ES-I3 (cell line): ENCODE measurements around the gene WWOX.

Experiments
- H3K36me3 ChIP-seq: 2 replicates; pipeline ENCODE4 v1.6.1; 2013; ENCODE audit warnings: mild to moderate bottlenecking, low read length, control low read depth, moderate library complexity; ENCODE audit not compliant: insufficient read depth
- H3K4me1 ChIP-seq: 2 replicates; pipeline ENCODE4 v1.6.1; 2013; ENCODE audit warnings: mild to moderate bottlenecking, control low read depth, low read length; ENCODE audit not compliant: insufficient read depth
- H3K9ac ChIP-seq: 2 replicates; pipeline ENCODE4 v1.6.1; 2013; ENCODE audit warnings: low read depth, mild to moderate bottlenecking, low read length, moderate library complexity
- H3K9me3 ChIP-seq: 2 replicates; pipeline ENCODE4 v1.6.1; 2013; ENCODE audit warnings: mild to moderate bottlenecking, low read length, moderate library complexity; ENCODE audit not compliant: control insufficient read depth, insufficient read depth

WWOX gene

DNA sequence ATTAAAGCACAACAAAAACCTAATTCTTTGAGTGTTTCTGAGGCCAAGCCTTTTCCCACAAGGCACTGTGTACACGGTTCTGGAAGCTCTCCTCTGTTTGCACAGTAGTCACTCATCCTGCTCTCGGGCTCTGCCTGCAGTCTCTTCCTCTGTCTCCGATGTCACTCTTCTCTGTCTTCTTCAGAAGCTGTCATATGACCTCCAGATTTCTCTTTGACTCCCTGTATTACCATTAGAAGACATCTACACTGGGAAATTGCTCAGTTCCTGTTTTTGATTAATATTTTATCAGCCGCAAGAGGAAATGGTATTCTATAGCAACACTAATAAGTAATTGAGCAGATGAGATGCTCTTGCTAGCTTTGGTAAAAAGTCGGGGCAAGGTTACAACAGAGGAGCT is 422.9 kb downstream of the WWOX start:
- Histone ChIP-seq H3K4me1 (no peaks in the 10 kb centered on the region), H3K9me3 (no peaks in the 10 kb centered on the region), H3K36me3 (no peaks in the 10 kb centered on the region), H3K9ac (no peak overlapping the region)

DNA sequence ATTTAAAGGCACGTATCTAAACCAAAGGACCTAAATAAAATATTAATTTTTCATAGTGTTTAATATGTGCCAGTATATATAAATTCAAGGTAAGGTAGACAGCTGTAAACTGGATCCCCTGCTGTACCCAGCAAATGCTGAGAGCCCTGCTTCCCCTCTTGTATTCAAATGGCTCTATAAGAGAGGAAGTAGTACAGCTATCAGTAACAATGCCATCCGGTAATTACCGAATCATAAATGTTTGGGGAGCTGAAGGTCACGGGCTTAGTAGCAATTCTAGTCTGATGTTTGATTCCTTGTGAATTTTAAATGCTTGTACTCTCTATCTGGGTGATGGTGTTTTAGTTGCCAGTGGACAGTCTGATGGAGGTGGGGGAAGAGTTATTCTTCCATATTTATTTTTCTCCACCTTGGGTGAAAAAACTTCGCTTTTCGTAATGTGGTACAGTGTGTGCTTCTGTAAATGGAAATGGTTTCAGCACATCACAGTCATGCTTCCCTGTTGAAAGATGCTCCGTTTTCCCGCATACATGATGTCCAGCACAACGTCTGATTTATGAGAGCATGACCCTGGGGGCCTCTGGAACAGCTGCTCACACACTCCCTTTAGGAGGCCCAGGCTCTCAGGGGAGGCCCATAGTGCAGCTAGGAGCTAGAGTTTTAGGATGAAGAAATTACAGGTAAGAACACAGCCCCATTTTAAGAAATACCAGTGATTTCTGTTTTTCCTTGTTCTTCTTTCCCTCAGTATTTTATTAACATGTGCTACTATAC is 423.9 kb downstream of the WWOX start:
- Histone ChIP-seq H3K36me3 (no peaks in the 10 kb centered on the region), H3K9ac (no peak overlapping the region), H3K4me1 (no peaks in the 10 kb centered on the region), H3K9me3 (no peaks in the 10 kb centered on the region)

DNA sequence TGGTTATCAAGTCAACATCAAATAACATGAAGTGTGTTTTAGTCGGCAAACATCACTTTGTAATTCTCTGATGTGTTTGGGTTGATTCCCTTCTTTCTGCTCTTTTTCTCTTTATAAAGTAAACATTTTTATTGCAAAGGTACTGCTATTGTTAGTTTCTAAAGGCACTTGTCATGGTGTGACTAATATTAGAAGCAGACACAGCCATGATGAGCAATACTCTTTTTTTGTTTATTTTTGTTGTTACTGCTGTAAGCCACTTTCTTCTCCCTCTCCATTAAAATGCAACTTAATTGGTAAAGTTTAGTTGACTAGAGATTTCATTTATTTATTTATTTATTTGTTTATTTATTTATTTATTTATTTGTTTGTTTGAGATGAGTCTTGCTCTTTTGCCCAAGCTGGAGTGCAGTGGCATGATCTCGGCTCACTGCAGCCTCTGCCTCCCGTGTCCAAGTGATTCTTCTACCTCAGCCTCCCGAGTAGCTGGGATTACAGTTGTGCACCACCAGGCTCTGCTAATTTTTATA is 424.7 kb downstream of the WWOX start:
- H3K36me3 ChIP-seq: no peaks in the 10 kb centered on the region

DNA sequence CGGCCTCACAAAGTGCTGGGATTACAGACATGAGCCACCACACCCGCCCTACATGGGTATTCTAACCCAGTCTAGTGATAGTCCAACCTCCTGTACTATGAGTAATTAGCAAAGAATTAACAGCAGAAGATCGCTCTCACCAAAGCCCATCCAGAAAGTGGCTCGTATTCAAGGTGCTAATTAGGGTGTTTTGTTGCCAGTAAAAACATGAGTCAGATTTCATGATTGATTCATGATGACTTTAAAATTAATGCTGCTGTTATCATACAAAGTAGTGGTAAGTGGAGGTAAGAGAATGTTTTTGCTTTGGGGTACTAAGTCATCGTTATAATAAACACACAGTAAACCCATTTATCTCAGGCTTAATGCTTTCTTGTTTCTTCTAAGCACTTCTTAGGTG is 428.8 kb downstream of the WWOX start:
- Histone ChIP-seq H3K4me1 (no peaks in the 10 kb centered on the region), H3K9me3 (no peaks in the 10 kb centered on the region), H3K36me3 (no peaks in the 10 kb centered on the region), H3K9ac (no peak overlapping the region)

More for the DNA sequence above, 424.7 kb downstream of the WWOX start:
- no peak overlapping the region for H3K9ac ChIP-seq
- no peaks in the 10 kb centered on the region for H3K4me1 ChIP-seq
- no peaks in the 10 kb centered on the region for H3K9me3 ChIP-seq

DNA sequence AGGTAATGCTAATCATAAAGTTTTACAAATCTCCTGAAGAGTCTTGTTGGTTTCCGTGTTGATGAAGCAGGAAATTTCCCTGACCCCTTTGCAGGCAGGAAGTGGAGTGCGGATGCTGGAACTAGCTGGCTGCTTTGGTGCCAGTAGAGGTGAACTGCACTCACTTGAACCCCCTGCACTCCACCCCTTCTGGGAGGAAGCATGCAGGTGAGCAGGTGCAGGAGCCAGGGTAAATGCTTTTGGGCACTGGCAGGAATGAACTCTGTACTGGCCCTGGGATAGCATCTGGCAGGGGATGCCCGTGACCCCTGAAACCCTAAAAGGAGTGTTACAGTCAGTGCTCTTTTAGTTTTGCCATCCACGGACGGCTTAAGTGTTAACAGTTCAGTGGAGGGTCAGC is 430.4 kb downstream of the WWOX start:
- no peak overlapping the region for H3K9ac ChIP-seq
- no peaks in the 10 kb centered on the region for H3K9me3 ChIP-seq
- no peaks in the 10 kb centered on the region for H3K4me1 ChIP-seq
- no peaks in the 10 kb centered on the region for H3K36me3 ChIP-seq

DNA sequence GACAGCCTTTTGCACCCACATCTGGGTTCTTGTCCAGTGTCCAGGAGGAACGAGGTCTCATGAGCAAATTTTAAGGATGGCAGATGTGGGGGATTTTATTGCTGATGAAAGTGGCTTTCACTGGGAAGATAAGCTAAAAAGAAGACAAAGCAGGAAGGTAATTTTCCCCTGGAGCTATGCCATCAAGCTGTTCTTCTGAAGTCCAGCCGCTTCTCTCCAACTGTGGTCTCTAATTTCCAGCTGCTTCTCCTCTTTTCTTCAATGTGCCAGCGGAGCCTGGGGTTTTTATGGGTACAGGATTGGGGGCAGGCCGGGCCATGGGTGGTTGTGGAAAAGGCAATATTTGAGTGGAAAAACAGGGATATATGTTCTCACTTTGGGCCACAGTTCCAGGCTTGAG is 430.8 kb downstream of the WWOX start:
- Histone ChIP-seq H3K9ac (no peak overlapping the region), H3K36me3 (no peaks in the 10 kb centered on the region), H3K4me1 (no peaks in the 10 kb centered on the region), H3K9me3 (no peaks in the 10 kb centered on the region)

DNA sequence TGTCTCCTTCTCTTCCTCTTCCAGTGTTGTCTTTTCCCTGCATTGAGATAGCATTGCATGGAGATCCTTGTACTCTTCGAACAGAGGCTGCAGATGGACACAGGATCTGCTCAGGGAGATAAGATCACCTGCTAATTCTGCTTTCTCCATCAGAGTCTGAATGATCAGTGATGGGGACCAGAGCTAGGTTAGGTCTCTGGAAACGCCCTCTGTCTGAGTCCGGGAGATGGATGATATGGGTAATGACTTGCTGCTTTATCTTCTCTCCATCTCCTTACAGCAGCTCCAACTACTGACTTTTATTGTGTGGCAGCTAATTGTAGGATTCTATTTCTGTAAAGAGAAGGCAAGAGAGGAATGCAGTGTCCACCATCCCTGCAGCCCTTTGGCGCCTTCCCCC is 435.6 kb downstream of the WWOX start:
- no peaks in the 10 kb centered on the region for H3K9me3 ChIP-seq
- H3K4me1 ChIP-seq: no peaks in the 10 kb centered on the region
- no peaks in the 10 kb centered on the region for H3K36me3 ChIP-seq

DNA sequence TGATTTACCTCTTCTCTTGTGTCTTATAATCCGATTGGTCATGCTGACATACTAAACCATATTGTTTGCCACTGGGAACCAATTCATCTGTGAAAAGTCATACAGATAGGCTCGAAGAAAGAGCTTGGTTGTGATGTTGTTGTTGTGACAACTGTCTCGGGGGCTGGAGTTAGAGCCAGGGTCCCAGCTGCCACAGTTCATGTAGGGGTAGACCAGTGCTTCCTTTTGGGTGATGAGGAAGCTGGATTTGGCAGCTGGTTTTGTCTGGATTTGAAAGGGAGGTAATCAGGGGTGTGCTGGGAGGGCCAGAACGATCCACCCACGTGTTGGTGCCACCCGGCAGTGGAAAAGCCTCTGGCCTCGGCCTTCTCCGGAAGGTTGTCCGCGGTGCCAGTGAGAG is 438.1 kb downstream of the WWOX start:
- no peaks in the 10 kb centered on the region for H3K4me1 ChIP-seq
- H3K9ac ChIP-seq: no peak overlapping the region
- H3K36me3 ChIP-seq: no peaks in the 10 kb centered on the region
- no peaks in the 10 kb centered on the region for H3K9me3 ChIP-seq

More for the DNA sequence above, 435.6 kb downstream of the WWOX start:
- no peak overlapping the region for H3K9ac ChIP-seq

DNA sequence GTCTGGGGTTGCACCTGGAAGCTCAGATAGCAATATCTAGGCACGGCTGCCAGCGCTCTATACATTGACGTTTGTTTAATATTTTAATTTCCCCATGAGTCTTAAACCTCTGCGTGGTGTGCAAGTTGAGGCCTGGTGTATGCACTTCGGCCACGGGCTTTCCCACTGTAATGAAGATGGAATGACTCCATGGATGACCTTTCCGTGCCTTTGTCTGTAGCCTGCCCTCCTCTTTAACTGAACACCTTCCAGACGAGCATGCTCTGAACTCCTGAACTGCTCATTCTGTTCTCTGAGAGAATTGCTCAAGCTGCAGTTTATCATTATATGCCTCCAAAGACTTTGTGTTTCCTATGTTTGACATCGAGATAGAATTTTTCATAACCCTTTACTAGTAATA is 438.8 kb downstream of the WWOX start:
- no peaks in the 10 kb centered on the region for H3K4me1 ChIP-seq
- H3K9ac ChIP-seq: no peak overlapping the region
- no peaks in the 10 kb centered on the region for H3K36me3 ChIP-seq
- H3K9me3 ChIP-seq: no peaks in the 10 kb centered on the region

DNA sequence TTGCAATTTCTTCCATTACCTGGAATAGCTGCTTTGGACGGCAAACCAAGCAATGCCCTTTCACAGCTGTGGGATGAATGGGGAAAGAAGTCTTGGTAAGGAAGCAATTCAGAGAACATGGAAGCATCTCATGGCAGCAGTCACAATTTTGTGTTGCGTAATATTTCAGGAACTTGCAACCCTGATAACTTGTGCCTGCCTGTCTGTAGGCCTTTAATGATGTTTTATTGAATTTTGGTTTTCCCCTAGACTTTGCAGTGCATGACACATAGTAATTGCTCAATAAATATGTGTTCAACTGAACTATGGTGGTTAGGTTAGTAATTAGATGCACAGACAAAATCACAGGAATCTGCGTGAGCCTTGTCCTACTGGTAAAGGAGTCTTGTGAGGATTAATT is 439.5 kb downstream of the WWOX start:
- H3K9me3 ChIP-seq: no peaks in the 10 kb centered on the region

DNA sequence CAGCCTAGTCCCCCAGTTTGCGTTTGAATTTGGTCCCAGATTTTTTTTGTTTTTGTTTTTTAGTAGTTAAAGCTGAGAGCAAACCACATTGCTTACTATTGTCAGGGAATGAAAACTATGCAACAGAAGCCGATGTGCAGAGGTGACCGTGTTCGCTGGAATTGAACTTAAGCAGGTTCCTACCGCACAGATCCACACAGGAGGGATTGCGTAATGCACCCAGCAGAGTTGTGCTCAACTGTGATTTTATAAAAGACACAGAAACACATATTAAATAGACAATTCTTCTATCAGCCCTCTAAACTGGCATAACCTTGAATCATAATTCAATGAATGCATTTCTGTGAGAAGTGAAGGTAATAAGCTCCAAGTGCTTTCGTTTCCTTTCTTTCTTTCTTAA is 443.0 kb downstream of the WWOX start:
- Histone ChIP-seq H3K36me3 (no peaks in the 10 kb centered on the region), H3K9ac (no peak overlapping the region), H3K9me3 (no peaks in the 10 kb centered on the region), H3K4me1 (no peaks in the 10 kb centered on the region)

More for the DNA sequence above, 439.5 kb downstream of the WWOX start:
- H3K4me1 ChIP-seq: no peaks in the 10 kb centered on the region
- H3K36me3 ChIP-seq: no peaks in the 10 kb centered on the region
- H3K9ac ChIP-seq: no peak overlapping the region

DNA sequence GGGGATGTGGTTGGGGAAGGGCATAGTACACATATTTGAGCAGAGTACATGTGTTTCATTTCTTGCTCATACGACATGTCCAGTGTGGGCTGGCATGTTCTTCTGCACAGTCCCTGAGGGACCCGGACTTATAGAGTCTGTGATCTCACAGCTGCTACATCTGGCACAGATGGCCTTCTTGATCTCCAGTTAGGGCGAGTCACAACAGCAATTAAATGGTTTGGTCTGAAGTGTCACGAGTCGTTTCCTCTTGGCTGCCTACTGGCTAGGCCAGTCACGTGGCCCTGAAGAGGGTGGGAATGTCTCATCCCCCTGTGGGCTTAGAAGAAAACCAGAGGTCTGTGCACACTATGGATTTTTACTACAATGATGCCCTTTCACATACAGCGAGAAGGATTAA is 443.6 kb downstream of the WWOX start:
- Histone ChIP-seq H3K4me1 (no peaks in the 10 kb centered on the region), H3K36me3 (no peaks in the 10 kb centered on the region), H3K9me3 (no peaks in the 10 kb centered on the region), H3K9ac (no peak overlapping the region)

DNA sequence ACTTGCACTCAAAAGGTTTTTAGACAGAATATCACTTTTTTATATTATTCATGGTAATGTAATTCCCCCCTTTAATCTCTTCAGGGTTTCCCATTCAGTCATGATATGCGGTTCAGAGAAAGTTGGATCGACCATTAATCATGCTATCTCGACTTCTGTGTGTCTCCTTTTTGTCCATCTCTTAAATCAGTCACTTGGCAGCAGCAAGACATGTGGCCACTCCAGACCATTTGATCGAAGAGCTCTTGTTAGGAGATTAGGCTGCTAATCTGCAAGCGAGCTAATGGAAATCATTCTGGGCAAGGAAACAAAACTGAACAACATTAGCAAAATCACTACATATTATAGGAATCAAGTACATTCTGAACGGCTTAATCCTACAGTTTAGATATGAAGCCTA is 449.9 kb downstream of the WWOX start:
- Histone ChIP-seq H3K9ac (no peak overlapping the region), H3K9me3 (no peaks in the 10 kb centered on the region), H3K36me3 (no peaks in the 10 kb centered on the region), H3K4me1 (peaks cover 12% of the 10 kb centered on the region; the same call in 1 of the 2 replicates)

DNA sequence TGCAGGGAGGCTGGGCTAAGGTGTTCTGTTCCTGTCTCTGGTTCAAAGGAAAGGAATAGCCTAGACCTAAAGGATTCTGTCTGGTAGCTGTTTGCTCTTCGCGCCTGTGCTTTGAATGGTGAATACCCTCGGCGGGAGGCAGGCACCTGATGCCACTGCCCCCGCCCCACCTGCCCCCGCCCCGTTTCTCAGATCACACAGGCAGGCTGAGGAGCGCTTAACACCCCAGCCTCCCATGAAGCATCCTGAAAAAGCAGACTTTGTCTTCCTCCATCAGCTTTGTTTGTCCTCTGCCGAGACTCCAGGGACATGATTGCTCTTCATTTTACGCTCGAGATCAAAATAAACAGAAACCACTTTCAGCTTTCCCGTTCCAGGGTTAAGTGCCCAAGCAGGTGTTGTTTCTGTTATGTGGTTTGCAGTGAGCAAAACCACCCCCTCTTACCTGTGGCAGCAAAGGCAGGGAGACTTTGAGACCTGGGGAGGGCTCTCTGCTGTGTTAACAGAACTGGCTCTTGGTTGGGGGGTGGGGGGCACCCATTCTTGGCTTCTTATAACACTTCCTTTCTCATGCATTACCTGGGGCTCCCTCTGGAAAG is 452.1 kb downstream of the WWOX start:
- Histone ChIP-seq H3K36me3 (no peaks in the 10 kb centered on the region), H3K4me1 (peaks cover 12% of the 10 kb centered on the region; the same call in 1 of the 2 replicates), H3K9me3 (no peaks in the 10 kb centered on the region), H3K9ac (no peak overlapping the region)

DNA sequence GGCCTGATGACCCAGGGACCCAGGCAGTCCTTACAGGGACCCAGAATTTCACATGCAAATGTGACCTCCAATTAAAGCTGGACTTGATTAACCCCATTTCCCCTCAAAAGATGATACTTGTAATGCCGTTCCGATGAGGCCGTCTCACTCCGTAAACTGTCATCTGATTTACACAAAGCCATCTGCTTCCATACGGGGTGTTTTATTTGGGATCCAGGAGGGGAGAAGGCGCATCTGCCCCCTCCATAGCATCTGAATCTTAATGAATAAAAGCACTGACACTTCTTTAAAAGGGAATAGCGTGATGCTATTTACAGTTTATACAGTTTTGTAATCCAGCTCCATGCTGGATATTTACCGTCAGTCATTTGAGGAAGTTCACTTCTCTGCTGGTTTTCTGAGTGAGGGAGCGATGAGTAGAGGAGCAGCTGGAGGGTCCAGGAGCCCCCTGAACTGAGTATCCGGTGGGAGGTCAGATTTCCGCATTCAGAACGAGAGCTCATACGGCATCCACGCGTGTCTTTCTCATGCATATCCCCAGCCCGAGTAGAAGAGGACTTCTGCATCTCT is 452.7 kb downstream of the WWOX start:
- Histone ChIP-seq H3K36me3 (no peaks in the 10 kb centered on the region), H3K9ac (no peak overlapping the region), H3K9me3 (no peaks in the 10 kb centered on the region), H3K4me1 (peaks cover 12% of the 10 kb centered on the region; the same call in 1 of the 2 replicates)
